ENCODE measurements around the gene ANO2.

The ANO2 gene

DNA sequence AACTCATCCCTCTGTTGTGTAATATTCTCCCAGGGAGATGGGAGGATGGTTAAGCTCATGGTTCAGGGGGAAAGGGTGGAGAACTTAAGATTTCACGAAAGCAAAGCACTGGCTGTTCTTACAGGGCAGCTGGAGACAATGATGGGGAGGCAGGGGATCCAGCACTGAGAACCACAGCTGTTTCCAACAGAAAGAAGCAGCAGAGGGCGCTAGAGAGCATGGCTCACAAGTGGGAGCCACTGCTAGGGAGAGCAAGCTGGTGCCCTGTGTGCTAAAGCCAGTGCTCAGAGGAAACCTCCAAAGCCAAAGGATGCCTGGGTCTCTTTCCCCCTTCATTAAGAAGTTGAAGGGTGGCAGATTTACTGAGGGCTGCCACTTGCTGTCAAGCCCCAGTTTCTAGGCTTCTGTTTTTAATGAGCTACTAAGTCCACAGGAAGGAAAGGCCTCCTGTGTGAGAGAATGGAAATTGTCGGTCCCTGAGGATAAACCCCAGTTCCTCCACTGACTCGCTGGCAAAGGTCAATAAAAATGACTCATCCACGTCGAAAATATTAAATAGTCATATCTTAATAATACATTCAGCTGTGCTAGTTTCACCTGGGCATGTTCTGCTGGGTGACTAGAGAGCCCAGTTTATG is 199.7 kb downstream of the ANO2 start:
- H3K4me3 ChIP-seq (ENCODE audit: low read length): no peak overlapping the region
- no peak overlapping the region for H3K27ac ChIP-seq (ENCODE audit: low read depth, low read length)
- no peaks in the 10 kb centered on the region for H3K36me3 ChIP-seq (ENCODE audit: control insufficient read depth, low read length)
- no peaks in the 10 kb centered on the region for H4K20me1 ChIP-seq (ENCODE audit: control insufficient read depth, insufficient read depth, low read depth, low read length)
- H3K79me2 ChIP-seq (ENCODE audit: control insufficient read depth, low read length): no peaks in the 10 kb centered on the region
- H3K27me3 ChIP-seq (ENCODE audit: control insufficient read depth, low read length): 0 out of 2 replicates have a peak, but pooled peaks cover 2% of the 10 kb centered on the region
- H3K9me3 ChIP-seq (ENCODE audit: control insufficient read depth, insufficient read depth, low read length): no peaks in the 10 kb centered on the region
- H3K9me2 ChIP-seq (replicated peaks; ENCODE audit: control insufficient read depth, low read length): no peaks in the 10 kb centered on the region
- H3F3A ChIP-seq (ENCODE audit: control insufficient read depth, insufficient read depth): no peaks in the 10 kb centered on the region
- no peak overlapping the region for H3K4me2 ChIP-seq (ENCODE audit: low read length)
- TF ChIP-seq EZH2phosphoT487 (IDR thresholded peaks at IDR 0.05; ENCODE audit: borderline replicate concordance, low read length) (no peak), CTCF (IDR thresholded peaks at IDR 0.05; ENCODE audit: low read depth, low read length, poor library complexity, severe bottlenecking) (peak; percentile 89)
- H3K4me1 ChIP-seq (ENCODE audit: control insufficient read depth, low read length): no peaks in the 10 kb centered on the region

DNA sequence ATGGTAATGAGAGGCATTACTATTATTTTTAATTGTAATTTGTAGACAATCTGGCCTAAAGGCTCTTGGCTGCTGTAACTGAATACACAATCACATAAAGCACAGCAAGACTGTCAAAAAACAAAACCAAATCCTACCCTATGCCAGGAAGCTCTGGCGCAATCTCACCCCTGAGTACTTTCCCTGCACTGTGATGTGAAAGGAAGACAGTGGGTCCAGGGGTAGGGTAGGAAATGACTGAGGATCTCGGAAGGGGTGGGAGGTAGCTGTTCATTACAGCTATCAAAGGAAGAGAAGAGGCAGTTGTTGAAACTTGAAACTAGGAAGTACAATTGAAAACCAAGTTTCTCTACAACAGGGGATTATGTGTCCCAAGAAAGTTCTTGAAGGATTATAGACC is 202.8 kb downstream of the ANO2 start:
- no peaks in the 10 kb centered on the region for H3K79me2 ChIP-seq (ENCODE audit: control insufficient read depth, low read length)
- 0 out of 2 replicates have a peak, but pooled peaks cover 2% of the 10 kb centered on the region for H3K27me3 ChIP-seq (ENCODE audit: control insufficient read depth, low read length)
- H4K20me1 ChIP-seq (ENCODE audit: control insufficient read depth, insufficient read depth, low read depth, low read length): no peaks in the 10 kb centered on the region
- no peaks in the 10 kb centered on the region for H3K9me2 ChIP-seq (replicated peaks; ENCODE audit: control insufficient read depth, low read length)
- H3K36me3 ChIP-seq (ENCODE audit: control insufficient read depth, low read length): no peaks in the 10 kb centered on the region
- no peak for TF ChIP-seq EZH2phosphoT487 (IDR thresholded peaks at IDR 0.05; ENCODE audit: borderline replicate concordance, low read length)
- no peak for TF ChIP-seq CTCF (IDR thresholded peaks at IDR 0.05; ENCODE audit: low read depth, low read length, poor library complexity, severe bottlenecking)
- no peak overlapping the region for H3K4me2 ChIP-seq (ENCODE audit: low read length)
- no peaks in the 10 kb centered on the region for H3K9me3 ChIP-seq (ENCODE audit: control insufficient read depth, insufficient read depth, low read length)
- no peak overlapping the region for H3K27ac ChIP-seq (ENCODE audit: low read depth, low read length)
- H3K4me1 ChIP-seq (ENCODE audit: control insufficient read depth, low read length): no peaks in the 10 kb centered on the region
- no peaks in the 10 kb centered on the region for H3F3A ChIP-seq (ENCODE audit: control insufficient read depth, insufficient read depth)
- H3K4me3 ChIP-seq (ENCODE audit: low read length): no peak overlapping the region

DNA sequence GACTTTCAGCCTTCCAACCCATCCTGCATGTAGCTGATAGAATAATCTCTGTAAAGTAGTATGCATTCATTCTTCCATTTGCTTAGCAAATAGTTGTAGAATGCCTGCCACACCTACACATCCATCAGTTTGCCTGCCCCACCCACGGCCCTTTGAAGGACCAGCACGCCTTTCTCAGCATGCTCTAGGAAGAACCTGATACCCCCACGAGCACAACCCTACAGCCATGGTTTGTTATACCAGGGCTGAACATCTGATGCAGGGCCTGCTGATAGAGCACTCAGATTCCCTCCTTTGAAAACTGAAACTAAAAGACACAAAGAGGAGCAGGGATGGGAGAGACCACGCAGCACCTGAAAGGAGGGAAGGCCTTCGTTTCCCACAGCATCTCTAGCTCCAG is 205.1 kb downstream of the ANO2 start:
- Histone ChIP-seq H3K27me3 (ENCODE audit: control insufficient read depth, low read length) (no peaks in the 10 kb centered on the region), H3F3A (ENCODE audit: control insufficient read depth, insufficient read depth) (no peaks in the 10 kb centered on the region), H3K9me2 (replicated peaks; ENCODE audit: control insufficient read depth, low read length) (no peaks in the 10 kb centered on the region), H3K27ac (ENCODE audit: low read depth, low read length) (no peak overlapping the region), H3K36me3 (ENCODE audit: control insufficient read depth, low read length) (no peaks in the 10 kb centered on the region), H3K4me2 (ENCODE audit: low read length) (no peak overlapping the region), H3K4me1 (ENCODE audit: control insufficient read depth, low read length) (no peaks in the 10 kb centered on the region), H3K9me3 (ENCODE audit: control insufficient read depth, insufficient read depth, low read length) (no peaks in the 10 kb centered on the region), H3K79me2 (ENCODE audit: control insufficient read depth, low read length) (no peaks in the 10 kb centered on the region), H3K4me3 (ENCODE audit: low read length) (no peak overlapping the region), H4K20me1 (ENCODE audit: control insufficient read depth, insufficient read depth, low read depth, low read length) (no peaks in the 10 kb centered on the region)
- TF ChIP-seq CTCF (IDR thresholded peaks at IDR 0.05; ENCODE audit: low read depth, low read length, poor library complexity, severe bottlenecking) (no peak), EZH2phosphoT487 (IDR thresholded peaks at IDR 0.05; ENCODE audit: borderline replicate concordance, low read length) (no peak)

All from DOHH2 (cell line).